Calu3 (cell line): ENCODE results near the gene EYS. TPM values are rescaled to one million over a fixed set of nuclear protein-coding genes. Genes with fewer than 3 reads are reported as not detected.

Source experiments
- BruUV-seq: library from RNA; stranded (reverse); fragments of 400-500 nt; replicated peaks from 2 replicates; lab custom pipeline; 2021; lab: Mats Ljungman, UMichigan
- CTCF ChIA-PET: fragments of 300-600 bp; sonication (Branson Sonifier 250); formaldehyde crosslinking; loops from one replicate; lab custom pipeline; 2022; ENCODE audit warnings: antibody characterized with exemption; lab: Charles Lee
- DNase-seq: peaks from one replicate; pipeline ENCODE4 v3.0.0; 2022
- H3K27ac Mint-ChIP-seq: one replicate; pipeline ENCODE4 v1.8.0; 2022; ENCODE audit warnings: mixed read lengths; ENCODE audit not compliant: unreplicated experiment
- H3K27me3 Mint-ChIP-seq: one replicate; pipeline ENCODE4 v1.8.0; 2022; ENCODE audit warnings: mixed read lengths; ENCODE audit not compliant: unreplicated experiment
- H3K36me3 Mint-ChIP-seq: one replicate; pipeline ENCODE4 v1.8.0; 2022; ENCODE audit warnings: mild to moderate bottlenecking, moderate library complexity, mixed read lengths; ENCODE audit not compliant: insufficient read depth, unreplicated experiment
- H3K4me1 Mint-ChIP-seq: one replicate; pipeline ENCODE4 v1.8.0; 2022; ENCODE audit warnings: mild to moderate bottlenecking, low read depth, mixed read lengths; ENCODE audit not compliant: unreplicated experiment
- H3K4me3 Mint-ChIP-seq: one replicate; pipeline ENCODE4 v1.8.0; 2022; ENCODE audit warnings: mild to moderate bottlenecking, low read depth, moderate library complexity, mixed read lengths; ENCODE audit not compliant: unreplicated experiment
- H3K9me3 Mint-ChIP-seq: one replicate; pipeline ENCODE4 v1.8.0; 2022; ENCODE audit warnings: low read depth, mixed read lengths; ENCODE audit not compliant: unreplicated experiment
- intact Hi-C: fragments of 100-400 bp; cut with micrococcal nuclease; formaldehyde crosslinking; loops from one replicate; pipeline ENCODE4 v1.10.0; 2022; ENCODE audit not compliant: unreplicated experiment
- total RNA-seq: library from RNA; stranded (reverse); gene quantifications from 2 replicates; pipeline ENCODE4 v1.2.3, GENCODE V29; 2022
- TF ChIP-seq, protein P1 (sequence below): fragments of 200-600 bp; IDR thresholded peaks from one replicate; pipeline ENCODE4 v1.8.0; 2022; ENCODE audit warnings: antibody characterized with exemption; ENCODE audit not compliant: unreplicated experiment

The EYS gene
- total RNA-seq, 1 experiment from 2014 or later: not detected

DNA sequence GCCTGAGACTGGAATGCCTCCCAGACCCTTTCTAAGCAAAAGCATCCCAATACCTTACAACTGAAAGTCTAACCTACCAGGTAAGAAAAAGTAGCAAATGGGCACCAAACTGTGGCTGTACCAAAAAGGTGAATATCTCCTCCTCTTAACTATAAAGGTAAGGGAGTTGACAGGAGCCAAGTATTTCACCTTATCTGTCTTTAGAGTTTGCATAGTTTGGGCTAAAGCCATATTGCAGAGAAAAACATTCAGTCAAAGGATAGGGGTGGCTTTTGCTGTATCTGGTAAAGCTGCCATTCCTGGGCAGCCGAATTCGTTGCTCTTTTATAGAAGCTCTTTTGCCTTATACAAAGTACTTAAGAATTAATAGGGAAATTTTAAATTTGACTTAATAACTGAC, 2033.3 kb downstream of the EYS start:
- Mint-ChIP-seq H3K27ac (no peak overlapping the region), H3K4me3 (no peak overlapping the region), H3K36me3 (no peaks in the 10 kb centered on the region), H3K4me1 (peaks cover 9% of the 10 kb centered on the region), H3K9me3 (no peaks in the 10 kb centered on the region), H3K27me3 (no peaks in the 10 kb centered on the region)
- intact Hi-C loops: loop anchor here (10.0 kb wide), 1 partner anchor 319 kb away; no protein-coding TSS in a partner anchor
- CTCF ChIA-PET: no interaction called here
- TF ChIP-seq, protein P1, sequence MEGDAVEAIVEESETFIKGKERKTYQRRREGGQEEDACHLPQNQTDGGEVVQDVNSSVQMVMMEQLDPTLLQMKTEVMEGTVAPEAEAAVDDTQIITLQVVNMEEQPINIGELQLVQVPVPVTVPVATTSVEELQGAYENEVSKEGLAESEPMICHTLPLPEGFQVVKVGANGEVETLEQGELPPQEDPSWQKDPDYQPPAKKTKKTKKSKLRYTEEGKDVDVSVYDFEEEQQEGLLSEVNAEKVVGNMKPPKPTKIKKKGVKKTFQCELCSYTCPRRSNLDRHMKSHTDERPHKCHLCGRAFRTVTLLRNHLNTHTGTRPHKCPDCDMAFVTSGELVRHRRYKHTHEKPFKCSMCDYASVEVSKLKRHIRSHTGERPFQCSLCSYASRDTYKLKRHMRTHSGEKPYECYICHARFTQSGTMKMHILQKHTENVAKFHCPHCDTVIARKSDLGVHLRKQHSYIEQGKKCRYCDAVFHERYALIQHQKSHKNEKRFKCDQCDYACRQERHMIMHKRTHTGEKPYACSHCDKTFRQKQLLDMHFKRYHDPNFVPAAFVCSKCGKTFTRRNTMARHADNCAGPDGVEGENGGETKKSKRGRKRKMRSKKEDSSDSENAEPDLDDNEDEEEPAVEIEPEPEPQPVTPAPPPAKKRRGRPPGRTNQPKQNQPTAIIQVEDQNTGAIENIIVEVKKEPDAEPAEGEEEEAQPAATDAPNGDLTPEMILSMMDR: no peak
- DNase-seq: no peak
- BruUV-seq: no TSS peak

GRCh38 chr6:63672582-63673129, 2034.4 kb downstream of the EYS start:
- Mint-ChIP-seq H3K9me3 (no peaks in the 10 kb centered on the region), H3K27me3 (no peaks in the 10 kb centered on the region), H3K4me3 (no peak overlapping the region), H3K36me3 (no peaks in the 10 kb centered on the region), H3K4me1 (peaks cover 9% of the 10 kb centered on the region), H3K27ac (no peak overlapping the region)
- no TSS peak for BruUV-seq
- intact Hi-C loops: loop anchor here (10.0 kb wide), 1 partner anchor 318 kb away; no protein-coding TSS in a partner anchor
- CTCF ChIA-PET: no interaction called here
- DNase-seq: no peak
- TF ChIP-seq, protein P1: no peak

DNA sequence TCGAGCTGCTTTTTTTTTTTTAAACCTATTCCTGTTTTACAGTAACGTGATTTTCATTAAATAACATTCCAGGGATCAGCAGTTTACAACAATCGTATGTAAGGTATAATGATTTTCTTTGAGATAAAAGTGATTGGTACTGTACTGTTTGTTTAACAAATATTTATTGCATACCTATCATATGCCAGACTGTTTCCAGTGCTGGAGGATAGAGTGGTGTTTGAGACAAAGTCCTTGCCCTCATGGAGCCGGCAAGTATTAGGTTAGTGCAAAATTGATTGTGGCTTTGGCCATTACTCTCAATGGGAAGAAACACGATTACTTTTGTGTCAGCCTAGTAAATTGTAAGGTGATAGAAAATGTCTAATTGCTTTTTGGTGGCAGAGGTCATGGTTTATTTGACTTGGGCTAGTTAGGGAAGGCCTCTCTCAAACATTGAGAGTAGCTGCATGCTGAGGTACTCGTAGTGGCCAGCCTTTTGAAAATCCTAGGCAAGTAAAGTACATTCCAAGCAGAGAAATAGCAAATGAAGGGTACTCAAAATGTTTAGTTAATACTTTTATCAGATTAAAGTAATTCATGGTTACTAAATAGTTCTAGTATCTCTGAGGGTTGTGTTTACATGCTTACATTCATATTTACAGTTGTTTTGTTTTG, 2035.8 kb downstream of the EYS start:
- no TSS peak for BruUV-seq
- Mint-ChIP-seq H3K36me3 (no peaks in the 10 kb centered on the region), H3K27ac (no peak overlapping the region), H3K4me1 (peaks cover 9% of the 10 kb centered on the region), H3K27me3 (no peaks in the 10 kb centered on the region), H3K9me3 (no peaks in the 10 kb centered on the region), H3K4me3 (no peak overlapping the region)
- intact Hi-C loops: loop anchor here (10.0 kb wide), 1 partner anchor 316 kb away; no protein-coding TSS in a partner anchor
- CTCF ChIA-PET: no interaction called here
- DNase-seq: no peak
- TF ChIP-seq, protein P1: no peak
